ENCODE data around the gene GOLGA3.

Gene GOLGA3

GRCh38 chr12:132747896-132748295, 80.8 kb downstream of the GOLGA3 start:
- no peak for DNase-seq (ENCODE audit: low spot score)

- DNase-seq (ENCODE audit: low spot score), result no peak
These were observed 81.3 kb downstream of the GOLGA3 start for GRCh38 chr12:132747395-132747794.

DNA sequence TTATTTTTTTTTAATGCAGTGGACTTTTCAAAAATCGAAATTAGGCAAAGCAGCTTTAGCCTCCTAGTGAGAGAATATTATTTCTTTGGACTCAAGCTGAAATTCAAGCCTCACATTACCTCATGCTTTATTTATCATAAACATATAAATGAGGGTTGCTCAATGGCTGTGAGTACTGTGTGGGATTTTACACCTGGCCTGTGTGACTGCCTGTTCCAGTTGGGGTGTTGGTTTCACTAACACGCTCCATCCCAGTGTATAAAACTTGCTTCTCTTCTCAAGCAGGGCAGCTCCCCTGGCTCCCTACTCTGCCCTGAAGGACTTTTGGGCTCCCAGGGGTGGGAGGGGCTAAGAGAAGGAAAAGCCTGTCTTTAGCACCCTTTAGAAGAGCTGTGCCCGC, 82.1 kb downstream of the GOLGA3 start:
- no peak for DNase-seq (ENCODE audit: low spot score)

DNA sequence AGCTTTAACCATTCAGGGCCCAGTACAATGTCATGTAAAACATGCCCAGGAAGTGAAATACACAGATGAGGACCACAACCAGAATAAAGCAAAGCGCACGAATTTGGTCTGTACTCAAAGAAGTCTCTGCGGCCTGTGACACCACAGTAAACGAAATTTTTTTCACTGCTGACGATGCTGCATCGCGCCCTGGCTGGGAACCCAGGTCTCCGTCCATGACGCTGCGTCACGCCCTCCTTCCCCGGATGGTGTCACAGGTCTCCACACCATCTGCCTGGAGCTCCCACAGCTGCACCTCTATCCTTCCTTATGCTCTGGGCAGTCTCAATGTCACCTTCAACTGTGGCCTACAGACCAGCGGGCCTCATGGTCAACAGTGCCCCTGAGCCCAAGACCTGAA, 84.8 kb downstream of the GOLGA3 start:
- no peak for DNase-seq (ENCODE audit: low spot score)

GRCh38 chr12:132741620-132742019, 87.0 kb downstream of the GOLGA3 start:
- DNase-seq (ENCODE audit: low spot score), result no peak

- DNase-seq (ENCODE audit: low spot score), result no peak
These were observed 88.0 kb downstream of the GOLGA3 start for GRCh38 chr12:132740652-132741051.

GRCh38 chr12:132740313-132740646, 88.4 kb downstream of the GOLGA3 start:
- DNase-seq (ENCODE audit: low spot score), result no peak

- DNase-seq (ENCODE audit: low spot score), result no peak
These were observed 88.9 kb downstream of the GOLGA3 start for GRCh38 chr12:132739600-132740312.

DNA sequence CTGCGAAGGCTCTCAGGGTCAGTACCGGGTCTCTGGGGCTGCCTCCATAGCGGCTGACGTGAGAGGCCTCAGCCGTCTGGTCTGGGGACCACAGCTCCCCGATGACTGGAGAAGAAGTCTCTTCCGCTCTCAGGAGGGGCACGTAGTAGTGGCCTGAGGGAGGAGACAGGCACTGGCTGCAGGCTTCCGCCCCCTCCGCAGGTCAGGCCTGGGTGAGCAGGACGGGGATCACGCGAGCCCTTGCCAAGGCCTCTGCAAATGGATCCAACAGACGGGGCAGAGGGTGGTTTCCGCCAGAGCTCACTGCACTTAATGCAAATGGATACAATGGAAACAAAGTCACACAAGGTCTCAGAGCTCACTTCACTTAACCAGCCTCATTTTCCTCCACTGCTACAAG, 91.8 kb downstream of the GOLGA3 start:
- DNase-seq (ENCODE audit: low spot score), result no peak

DNA sequence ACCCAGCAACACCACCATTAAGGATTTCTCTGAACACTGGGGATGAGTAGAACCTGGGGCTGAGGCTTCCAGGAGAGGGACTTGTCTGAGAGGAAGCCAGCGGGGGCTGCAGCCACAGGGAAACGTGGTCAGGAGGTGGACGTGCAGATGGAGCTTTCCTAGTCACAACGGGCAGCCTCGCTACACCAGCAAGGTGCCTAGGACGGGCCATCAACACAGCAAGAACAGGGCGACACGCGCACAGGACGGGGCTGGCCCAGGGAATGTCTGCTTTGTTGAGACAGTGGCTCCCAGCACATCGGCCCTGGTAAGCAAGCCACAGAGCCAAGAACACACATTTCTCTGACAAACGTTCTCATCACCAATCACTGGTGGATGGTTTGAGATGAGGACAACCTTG, 92.3 kb downstream of the GOLGA3 start:
- DNase-seq (ENCODE audit: low spot score), result no peak

- DNase-seq (ENCODE audit: low spot score), result no peak
These were observed 93.2 kb downstream of the GOLGA3 start for GRCh38 chr12:132735496-132735895.

GRCh38 chr12:132734206-132734605, 94.5 kb downstream of the GOLGA3 start:
- no peak for DNase-seq (ENCODE audit: low spot score)

GRCh38 chr12:132731574-132731973, 97.1 kb downstream of the GOLGA3 start:
- no peak for DNase-seq (ENCODE audit: low spot score)

DNA sequence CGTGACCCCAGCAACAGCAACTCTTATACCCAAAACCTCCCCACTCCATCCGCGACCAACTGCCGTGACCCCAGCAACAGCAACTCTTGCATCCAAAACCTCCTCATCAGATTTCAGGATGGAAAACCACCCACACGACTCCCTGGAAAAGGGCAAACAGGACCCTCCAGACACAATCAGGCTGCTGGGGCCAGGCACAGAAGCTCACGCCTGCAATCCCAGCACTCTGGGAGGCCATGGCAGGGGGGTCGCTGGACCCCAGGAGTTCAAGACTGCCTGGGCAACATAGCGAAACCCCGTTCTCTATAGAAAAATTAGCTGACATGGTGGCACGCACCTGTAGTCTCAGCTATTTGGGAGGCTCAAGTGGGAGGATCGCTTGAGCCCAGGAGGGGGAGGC, 98.3 kb downstream of the GOLGA3 start:
- no peak for DNase-seq (ENCODE audit: low spot score)

DNA sequence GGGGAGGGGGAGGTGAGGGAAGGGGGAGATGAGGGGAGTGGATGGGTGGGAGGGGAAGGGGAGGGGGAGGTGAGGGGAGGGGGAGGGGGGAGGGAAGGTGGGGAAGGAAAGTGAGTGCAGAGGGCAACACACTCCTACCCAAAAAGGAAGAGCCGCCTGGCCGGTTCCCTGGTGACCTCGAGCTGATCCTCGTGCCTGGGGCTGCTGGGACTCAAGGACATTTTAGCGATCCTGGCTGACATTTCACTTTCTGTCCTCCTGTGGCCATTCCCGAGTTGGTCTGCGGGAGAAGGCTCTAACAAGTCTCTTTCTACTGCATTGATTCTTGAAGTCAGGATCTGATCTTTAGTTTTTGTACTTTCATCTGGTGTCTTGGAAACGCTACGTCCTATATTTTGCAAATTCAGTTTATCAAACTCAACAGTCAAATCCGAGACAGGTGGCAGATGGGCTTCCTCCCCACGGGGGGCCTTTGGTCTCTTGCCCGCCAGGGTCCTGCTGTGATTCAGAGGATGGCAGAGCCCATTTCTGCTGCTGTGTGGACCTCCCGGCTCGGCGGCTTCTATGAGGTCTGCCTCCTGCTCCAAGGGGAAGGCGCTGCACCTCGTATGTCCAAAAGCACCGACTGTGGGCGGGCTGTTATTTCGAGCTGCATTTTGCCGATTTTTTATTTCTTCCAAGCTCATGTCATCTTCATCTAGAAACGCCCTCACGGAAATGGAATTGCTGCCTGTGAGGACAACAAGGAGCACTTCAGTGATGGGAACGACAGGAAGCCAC, 98.9 kb downstream of the GOLGA3 start:
- DNase-seq (ENCODE audit: low spot score), result no peak

GRCh38 chr12:132728502-132728901, 100.2 kb downstream of the GOLGA3 start:
- DNase-seq (ENCODE audit: low spot score), result no peak

- DNase-seq (ENCODE audit: low spot score), result no peak
These were observed 101.4 kb downstream of the GOLGA3 start for GRCh38 chr12:132727091-132727794.

DNA sequence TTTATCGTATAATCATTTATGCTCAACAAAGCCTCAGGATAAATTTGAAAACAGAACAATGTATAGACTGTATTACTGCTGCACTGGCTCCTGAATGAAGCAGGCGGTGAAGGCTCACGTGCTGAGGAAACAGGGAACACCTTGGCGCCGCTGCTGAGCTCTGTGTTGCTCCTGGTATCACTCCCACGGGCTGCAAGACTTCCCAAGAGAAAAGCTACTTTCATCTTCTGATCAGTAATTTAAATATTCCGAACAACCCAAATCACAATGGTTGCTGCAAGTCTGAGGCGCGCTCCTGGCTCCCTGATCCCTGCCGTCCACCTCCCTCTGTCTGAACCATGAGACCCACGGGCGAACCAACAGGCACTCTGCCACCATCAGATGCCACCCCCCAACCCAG, 102.3 kb downstream of the GOLGA3 start:
- no peak for DNase-seq (ENCODE audit: low spot score)

GRCh38 chr12:132724506-132725241, 104.0 kb downstream of the GOLGA3 start:
- no peak for DNase-seq (ENCODE audit: low spot score)

GRCh38 chr12:132723764-132724140, 104.9 kb downstream of the GOLGA3 start:
- DNase-seq (ENCODE audit: low spot score), result no peak

DNA sequence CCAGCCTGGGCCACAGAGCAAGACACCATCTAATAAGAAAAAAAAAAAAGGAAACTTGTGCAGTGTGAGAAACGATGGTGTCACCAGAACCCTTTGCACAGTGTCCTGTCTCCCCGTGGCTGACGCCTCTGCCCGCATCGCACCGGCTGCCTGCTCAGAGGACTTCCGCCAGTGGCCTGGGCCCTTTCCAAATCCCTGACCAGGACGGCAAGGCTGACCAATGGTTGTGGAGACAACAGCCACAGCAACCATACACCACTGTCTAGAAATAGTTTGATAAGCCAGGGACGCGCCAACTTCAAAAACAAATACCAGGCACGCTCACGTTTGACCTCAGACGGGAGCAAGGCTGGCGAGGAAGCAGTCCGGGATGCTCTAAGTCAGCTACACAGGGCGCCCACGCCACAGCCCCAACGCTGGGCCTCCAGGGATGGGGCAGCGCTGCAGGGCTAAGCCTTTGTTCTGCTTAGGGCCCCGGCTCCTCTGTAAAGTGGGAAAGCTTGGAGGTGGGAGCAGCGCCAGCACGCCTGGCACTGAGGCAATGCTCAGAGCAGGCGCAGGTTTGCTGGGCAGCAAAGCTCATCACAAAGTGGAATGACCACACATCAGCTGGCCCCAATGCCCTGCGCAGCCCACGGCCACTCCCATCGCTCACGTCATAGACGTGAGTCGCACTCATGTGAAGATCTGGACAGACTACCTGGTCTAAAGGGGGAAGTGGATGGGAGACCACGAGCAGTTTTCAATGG, 105.5 kb downstream of the GOLGA3 start:
- DNase-seq (ENCODE audit: low spot score), result no peak

Data from LoVo (cell line).